Measurements from ENCODE around the gene CCL20.

DNA sequence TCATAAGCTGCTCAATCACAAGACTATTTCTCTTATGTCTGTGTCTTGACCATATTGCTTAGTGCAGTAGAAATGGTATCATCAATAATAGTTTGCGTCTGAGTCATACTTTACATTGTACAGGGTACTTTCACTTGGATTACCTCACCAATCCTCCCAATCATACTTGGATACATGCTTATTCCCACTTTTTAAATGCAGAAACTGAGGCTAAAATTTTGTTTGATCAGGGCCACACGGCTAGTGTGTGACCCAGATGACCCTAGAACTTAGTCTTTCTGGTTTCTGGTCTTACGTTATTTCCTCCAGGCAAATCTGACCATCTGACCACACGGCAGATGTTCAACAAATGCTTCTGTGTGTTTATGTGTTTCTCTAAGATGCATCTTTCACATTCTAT is 23.8 kb upstream of the CCL20 start:
- TF ChIP-seq YY1 (IDR thresholded peaks at IDR 0.05; ENCODE audit: low read depth) (no peak), RFX5 (IDR thresholded peaks at IDR 0.05; ENCODE audit: low read length) (no peak)
- TF ChIP-seq, protein P1, sequence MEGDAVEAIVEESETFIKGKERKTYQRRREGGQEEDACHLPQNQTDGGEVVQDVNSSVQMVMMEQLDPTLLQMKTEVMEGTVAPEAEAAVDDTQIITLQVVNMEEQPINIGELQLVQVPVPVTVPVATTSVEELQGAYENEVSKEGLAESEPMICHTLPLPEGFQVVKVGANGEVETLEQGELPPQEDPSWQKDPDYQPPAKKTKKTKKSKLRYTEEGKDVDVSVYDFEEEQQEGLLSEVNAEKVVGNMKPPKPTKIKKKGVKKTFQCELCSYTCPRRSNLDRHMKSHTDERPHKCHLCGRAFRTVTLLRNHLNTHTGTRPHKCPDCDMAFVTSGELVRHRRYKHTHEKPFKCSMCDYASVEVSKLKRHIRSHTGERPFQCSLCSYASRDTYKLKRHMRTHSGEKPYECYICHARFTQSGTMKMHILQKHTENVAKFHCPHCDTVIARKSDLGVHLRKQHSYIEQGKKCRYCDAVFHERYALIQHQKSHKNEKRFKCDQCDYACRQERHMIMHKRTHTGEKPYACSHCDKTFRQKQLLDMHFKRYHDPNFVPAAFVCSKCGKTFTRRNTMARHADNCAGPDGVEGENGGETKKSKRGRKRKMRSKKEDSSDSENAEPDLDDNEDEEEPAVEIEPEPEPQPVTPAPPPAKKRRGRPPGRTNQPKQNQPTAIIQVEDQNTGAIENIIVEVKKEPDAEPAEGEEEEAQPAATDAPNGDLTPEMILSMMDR (IDR thresholded peaks at IDR 0.05) = no peak

All from SK-N-SH (cell line).